HG02763 (cell line): ENCODE results near the gene PSMD11.

Experiments used
- ATAC-seq: cut with Tn5 transposase; IDR thresholded peaks from one replicate; pipeline ENCODE4 v1.9.1; 2021; ENCODE audit warnings: mild to moderate bottlenecking, moderate library complexity; ENCODE audit not compliant: unreplicated experiment

Gene PSMD11

DNA sequence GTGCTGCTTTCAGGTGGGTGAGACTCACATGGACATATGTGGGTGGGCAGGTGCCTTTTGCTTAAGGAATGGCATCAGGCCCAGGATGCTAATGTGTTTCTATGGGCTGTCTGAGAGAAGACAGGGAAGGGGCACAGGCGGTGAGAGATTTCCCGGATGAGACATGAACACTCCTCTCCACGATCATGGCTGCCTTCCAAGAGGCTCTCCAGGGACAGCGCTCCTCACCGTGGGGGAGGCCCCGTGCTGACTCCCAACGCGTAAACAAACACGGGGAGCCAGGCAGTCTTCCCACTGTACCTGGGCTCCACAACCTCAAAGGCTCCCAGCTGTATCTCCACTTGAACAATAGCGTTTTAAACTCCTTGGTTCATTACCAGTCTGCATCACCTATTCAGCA lies 85.3 kb downstream of the PSMD11 start:
- no peak for ATAC-seq
